ENCODE measurements around the gene FAM25G. TPM values are rescaled to one million over a fixed set of nuclear protein-coding genes. Genes with fewer than 3 reads are reported as not detected.
"Not testable (repeated sequence)": the region's sequence is repeated elsewhere in the genome, so short reads cannot be mapped to it uniquely, and the experiment has no call there.

The FAM25G gene
- total and polyA plus RNA-seq, 2 of the 4 experiments (the other 2 are of a cell fraction): not detected

DNA sequence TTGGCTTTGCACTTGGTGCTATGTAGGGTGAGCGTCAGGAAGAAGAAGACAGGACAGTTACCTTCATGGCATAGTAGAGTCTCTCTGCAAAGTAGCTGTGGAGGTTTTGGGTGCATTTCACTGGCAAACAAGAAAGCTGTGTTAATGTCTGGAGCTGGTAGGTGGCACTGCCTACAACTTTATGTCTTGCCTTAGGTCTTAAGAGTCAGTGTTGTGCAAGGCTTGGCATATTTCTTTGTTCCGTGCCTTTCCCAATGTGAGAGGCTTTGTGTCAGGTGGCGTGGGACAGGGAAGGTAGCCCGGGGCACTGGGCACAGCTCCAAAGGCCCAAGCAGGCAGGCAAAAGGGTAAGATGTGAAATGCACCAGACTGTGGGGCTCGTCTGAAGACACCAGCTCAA lies 19.4 kb downstream of the FAM25G start:
- H2BK20ac ChIP-seq (ENCODE audit: low read depth, low read length); H3K4me1 ChIP-seq (ENCODE audit: control insufficient read depth, insufficient read depth, low read length); H3K79me1 ChIP-seq (ENCODE audit: low read depth in 1 of 2, low read length in 2 of 2); H3K9me3 ChIP-seq (ENCODE audit: control insufficient read depth, insufficient read depth, low read length); CTCF ChIA-PET; H2BK15ac ChIP-seq (ENCODE audit: low read depth, low read length); ATAC-seq (ENCODE audit: low read depth); H3K56ac ChIP-seq (ENCODE audit: extremely low read depth, insufficient read depth, low read length); H4K5ac ChIP-seq (ENCODE audit: low read depth, low read length); BruUV-seq (replicated peaks); H3K4me2 ChIP-seq (ENCODE audit: low read depth, low read length); H4K8ac ChIP-seq (ENCODE audit: low read depth in 2 of 2, low read length in 2 of 2); H3K9me1 ChIP-seq (ENCODE audit: insufficient read depth, low read length); H3K9ac ChIP-seq (ENCODE audit: low read depth, low read length); DNase-seq; H3K4me3 ChIP-seq (ENCODE audit: insufficient read depth, low read depth, low read length); H3K27ac ChIP-seq (ENCODE audit: insufficient read depth, low read length); intact Hi-C loops (cut with micrococcal nuclease); H3K27me3 ChIP-seq (ENCODE audit: control insufficient read depth, insufficient read depth, low read length); H3K14ac ChIP-seq (replicated peaks; ENCODE audit: low read depth, low read length); POLR2A ChIA-PET (ENCODE audit: unreplicated experiment); in situ Hi-C loops (cut with MboI; ENCODE audit: low sequenced_read_pairs); H4K20me1 ChIP-seq (ENCODE audit: insufficient read depth, low read length); H2BK5ac ChIP-seq (ENCODE audit: low read depth, low read length, poor library complexity, severe bottlenecking); H3K4ac ChIP-seq (ENCODE audit: low read depth, low read length); H2AK9ac ChIP-seq (replicated peaks; ENCODE audit: low read depth, low read length, poor library complexity); H2AK5ac ChIP-seq (ENCODE audit: low read depth, low read length); H4K91ac ChIP-seq (ENCODE audit: insufficient read depth, low read depth, low read length); H3K23ac ChIP-seq (ENCODE audit: low read depth, low read length); H3K18ac ChIP-seq (ENCODE audit: low read depth, low read length); H2BK120ac ChIP-seq (ENCODE audit: low read depth, low read length); dilution Hi-C loops (cut with HindIII; ENCODE audit: low sequenced_read_pairs, unreplicated experiment); H3K36me3 ChIP-seq (ENCODE audit: control insufficient read depth, insufficient read depth, low read length); H2AFZ ChIP-seq (replicated peaks; ENCODE audit: low read length, poor library complexity): not testable (repeated sequence)
- WGBS, 2 experiments (ENCODE audit: extremely low coverage in 2 of 2, insufficient read length in 1 of 2): no CpG with 5 or more reads among the region's 5 CpGs

DNA sequence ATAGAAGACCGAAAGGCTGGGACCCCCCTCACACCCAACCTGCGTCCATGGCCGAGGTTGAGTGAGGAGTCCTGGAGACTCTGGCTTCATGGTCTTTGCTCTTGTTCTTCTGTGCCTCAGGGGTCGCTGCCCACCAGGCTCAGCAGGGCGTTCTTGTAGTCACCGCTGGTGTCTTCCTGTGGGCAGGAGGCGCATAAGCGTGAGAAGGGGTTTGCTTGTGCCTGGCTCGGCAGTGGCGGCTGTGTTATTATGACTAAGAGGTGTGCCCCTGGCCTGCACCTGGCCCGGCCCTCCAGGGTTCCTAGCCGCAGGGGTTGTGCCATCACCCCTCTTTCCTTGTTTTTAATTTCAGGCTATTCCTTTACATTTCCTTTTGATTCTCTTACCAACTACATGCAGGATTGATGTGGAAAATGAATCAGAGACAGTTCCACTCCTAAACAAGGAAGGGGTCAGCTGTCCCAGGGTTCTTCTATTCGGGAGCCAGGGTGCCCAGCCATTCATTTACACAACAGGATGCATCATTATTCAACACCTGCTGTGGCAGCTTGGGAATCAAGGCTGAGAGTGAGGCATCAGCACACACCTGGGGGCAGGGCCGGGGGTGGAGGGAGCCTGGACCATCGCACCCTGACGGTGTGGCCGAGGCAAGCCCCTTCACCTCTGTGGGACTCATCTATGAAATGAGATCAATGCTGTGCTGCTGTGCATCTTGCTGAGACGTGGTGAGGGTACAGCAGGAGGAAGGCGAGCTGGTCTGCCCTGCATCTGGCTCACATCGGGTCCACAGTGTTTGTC lies 22.6 kb downstream of the FAM25G start:
- H3K4me1 ChIP-seq (ENCODE audit: control insufficient read depth, insufficient read depth, low read length); H3K56ac ChIP-seq (ENCODE audit: extremely low read depth, insufficient read depth, low read length); H3K9me3 ChIP-seq (ENCODE audit: control insufficient read depth, insufficient read depth, low read length); H2AK5ac ChIP-seq (ENCODE audit: low read depth, low read length); H3K4me3 ChIP-seq (ENCODE audit: insufficient read depth, low read depth, low read length); H3K79me1 ChIP-seq (ENCODE audit: low read depth in 1 of 2, low read length in 2 of 2); CTCF ChIA-PET; H3K36me3 ChIP-seq (ENCODE audit: control insufficient read depth, insufficient read depth, low read length); H2BK120ac ChIP-seq (ENCODE audit: low read depth, low read length); BruUV-seq (replicated peaks); H4K8ac ChIP-seq (ENCODE audit: low read depth in 2 of 2, low read length in 2 of 2); H3K14ac ChIP-seq (replicated peaks; ENCODE audit: low read depth, low read length); H3K9me1 ChIP-seq (ENCODE audit: insufficient read depth, low read length); H3K23ac ChIP-seq (ENCODE audit: low read depth, low read length); DNase-seq; POLR2A ChIA-PET (ENCODE audit: unreplicated experiment); H2BK15ac ChIP-seq (ENCODE audit: low read depth, low read length); H3K4me2 ChIP-seq (ENCODE audit: low read depth, low read length); H4K91ac ChIP-seq (ENCODE audit: insufficient read depth, low read depth, low read length); H4K20me1 ChIP-seq (ENCODE audit: insufficient read depth, low read length); in situ Hi-C loops (cut with MboI; ENCODE audit: low sequenced_read_pairs); H3K4ac ChIP-seq (ENCODE audit: low read depth, low read length); intact Hi-C loops (cut with micrococcal nuclease); H3K27me3 ChIP-seq (ENCODE audit: control insufficient read depth, insufficient read depth, low read length); H3K18ac ChIP-seq (ENCODE audit: low read depth, low read length); H2BK5ac ChIP-seq (ENCODE audit: low read depth, low read length, poor library complexity, severe bottlenecking); H2AFZ ChIP-seq (replicated peaks; ENCODE audit: low read length, poor library complexity); H3K9ac ChIP-seq (ENCODE audit: low read depth, low read length); H3K27ac ChIP-seq (ENCODE audit: insufficient read depth, low read length); dilution Hi-C loops (cut with HindIII; ENCODE audit: low sequenced_read_pairs, unreplicated experiment); H2AK9ac ChIP-seq (replicated peaks; ENCODE audit: low read depth, low read length, poor library complexity); ATAC-seq (ENCODE audit: low read depth); H4K5ac ChIP-seq (ENCODE audit: low read depth, low read length); H2BK20ac ChIP-seq (ENCODE audit: low read depth, low read length): not testable (repeated sequence)
- no CpG with 5 or more reads among the region's 20 CpGs for WGBS, 2 experiments (ENCODE audit: extremely low coverage in 2 of 2, insufficient read length in 1 of 2)

All from IMR-90 (cell line).